AG20443 (cell line): ENCODE results near the gene C6orf118.

Source experiments
- DNase-seq: peaks from one replicate; pipeline ENCODE4 v3.0.0; 2012; ENCODE audit warnings: low spot score, mixed read lengths

C6orf118 gene

DNA sequence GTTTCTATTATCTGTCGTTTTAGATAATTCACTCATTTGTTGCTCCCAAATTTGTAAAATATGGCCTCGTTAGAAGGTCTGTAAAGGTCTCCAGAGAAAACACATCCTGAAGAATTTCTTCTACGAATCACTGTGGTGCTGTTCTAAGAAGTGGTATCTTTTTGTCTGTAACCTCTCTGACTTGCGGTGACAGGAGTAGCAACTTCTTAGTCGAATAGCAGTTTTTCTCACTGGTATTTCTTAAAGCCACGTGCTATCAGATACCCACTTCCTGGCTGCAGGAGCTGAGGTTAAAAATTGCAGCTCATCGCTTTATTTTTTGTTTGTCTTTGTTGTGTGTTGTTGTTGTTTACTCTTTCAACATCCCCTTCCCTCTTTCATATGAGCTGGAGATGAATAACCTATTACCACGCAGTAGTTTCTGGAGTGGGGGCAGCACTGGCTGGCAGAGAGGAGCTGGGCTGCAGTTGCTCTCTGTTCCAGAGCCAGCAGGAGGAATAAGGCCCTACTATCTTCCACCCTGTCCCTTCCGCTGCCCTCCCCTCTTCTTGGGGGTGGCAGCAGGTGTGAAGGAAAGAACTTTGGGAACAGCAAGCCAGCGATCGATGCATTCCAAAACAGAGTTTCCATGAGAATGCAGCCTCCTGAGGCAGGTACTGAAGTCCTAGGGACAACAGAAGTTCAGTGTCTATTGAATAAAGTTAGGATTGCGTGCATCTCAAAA is 64.7 kb downstream of the C6orf118 start:
- DNase-seq, result no peak

DNA sequence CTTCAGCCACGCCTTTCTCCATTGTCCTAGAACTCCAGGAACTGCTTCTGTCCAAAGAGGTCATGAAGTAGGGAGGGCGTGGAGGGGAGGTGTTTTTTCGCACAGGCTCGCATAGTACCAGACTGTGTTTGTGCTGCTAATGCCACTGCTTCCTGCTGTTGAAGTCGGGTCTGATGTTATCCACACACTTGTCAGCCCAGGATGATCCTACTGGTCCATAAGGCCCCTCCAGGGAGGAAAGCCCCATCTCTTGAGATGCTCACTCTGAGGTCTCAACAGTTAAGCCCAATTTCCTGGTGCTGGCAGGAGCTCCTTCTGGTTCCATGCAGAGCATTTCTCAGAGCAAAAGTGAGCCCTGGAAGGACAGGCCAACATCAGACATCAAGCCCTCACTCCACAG is 65.6 kb downstream of the C6orf118 start:
- no peak for DNase-seq

DNA sequence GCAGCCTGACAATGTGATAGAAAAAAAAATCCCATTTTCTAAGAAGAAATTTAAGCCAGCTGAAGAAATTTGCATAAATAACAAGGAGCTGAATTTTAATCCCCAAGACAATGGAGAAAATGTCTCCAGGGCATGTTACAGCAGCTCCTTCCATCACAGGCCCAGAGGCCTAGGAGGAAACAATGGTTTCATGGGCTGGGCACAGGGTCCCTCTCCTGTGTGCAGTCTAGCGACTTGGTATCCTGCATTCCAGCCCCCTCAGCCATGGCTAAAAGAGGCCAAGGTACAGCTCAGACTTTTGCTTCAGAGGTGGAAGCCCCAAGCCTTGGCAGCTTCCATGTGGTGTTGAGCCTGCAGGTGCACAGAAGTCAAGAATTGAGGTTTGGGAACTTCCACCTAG is 73.1 kb downstream of the C6orf118 start:
- DNase-seq, result no peak

DNA sequence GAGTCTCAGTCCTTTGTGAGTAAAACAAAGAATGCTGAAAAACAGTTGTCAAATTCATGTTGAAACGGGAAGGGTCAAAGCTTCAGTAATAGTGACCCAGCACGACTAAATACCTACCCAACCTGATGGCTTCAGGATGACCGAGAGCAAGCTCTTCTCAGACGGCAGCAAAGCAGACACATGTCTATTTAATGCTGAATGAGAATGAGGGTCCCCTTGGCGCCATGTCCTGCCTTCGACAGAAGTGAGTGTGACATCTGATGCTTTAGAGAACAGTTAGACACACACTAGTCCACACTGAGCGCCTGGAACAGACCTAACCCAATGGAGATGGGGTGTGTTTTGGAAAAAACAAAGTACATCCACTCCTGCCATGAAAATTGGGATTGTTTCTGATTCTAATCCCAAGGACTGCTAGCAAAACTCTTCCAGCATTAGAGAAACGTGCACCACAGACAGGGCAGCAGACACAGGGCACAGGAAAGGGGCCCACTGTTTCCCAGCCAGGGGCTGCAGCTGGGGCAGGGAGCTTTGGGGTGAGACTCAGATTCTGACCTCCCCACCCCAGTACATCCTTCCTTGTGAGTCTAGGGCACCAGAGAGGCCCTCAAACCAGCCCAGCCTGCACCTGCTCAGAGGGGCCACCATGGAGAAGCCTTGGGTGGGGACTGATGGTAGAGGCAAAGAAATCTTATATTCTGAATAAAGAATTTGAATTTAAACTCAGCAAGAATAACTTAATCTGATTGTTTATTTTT is 76.5 kb downstream of the C6orf118 start:
- no peak for DNase-seq

DNA sequence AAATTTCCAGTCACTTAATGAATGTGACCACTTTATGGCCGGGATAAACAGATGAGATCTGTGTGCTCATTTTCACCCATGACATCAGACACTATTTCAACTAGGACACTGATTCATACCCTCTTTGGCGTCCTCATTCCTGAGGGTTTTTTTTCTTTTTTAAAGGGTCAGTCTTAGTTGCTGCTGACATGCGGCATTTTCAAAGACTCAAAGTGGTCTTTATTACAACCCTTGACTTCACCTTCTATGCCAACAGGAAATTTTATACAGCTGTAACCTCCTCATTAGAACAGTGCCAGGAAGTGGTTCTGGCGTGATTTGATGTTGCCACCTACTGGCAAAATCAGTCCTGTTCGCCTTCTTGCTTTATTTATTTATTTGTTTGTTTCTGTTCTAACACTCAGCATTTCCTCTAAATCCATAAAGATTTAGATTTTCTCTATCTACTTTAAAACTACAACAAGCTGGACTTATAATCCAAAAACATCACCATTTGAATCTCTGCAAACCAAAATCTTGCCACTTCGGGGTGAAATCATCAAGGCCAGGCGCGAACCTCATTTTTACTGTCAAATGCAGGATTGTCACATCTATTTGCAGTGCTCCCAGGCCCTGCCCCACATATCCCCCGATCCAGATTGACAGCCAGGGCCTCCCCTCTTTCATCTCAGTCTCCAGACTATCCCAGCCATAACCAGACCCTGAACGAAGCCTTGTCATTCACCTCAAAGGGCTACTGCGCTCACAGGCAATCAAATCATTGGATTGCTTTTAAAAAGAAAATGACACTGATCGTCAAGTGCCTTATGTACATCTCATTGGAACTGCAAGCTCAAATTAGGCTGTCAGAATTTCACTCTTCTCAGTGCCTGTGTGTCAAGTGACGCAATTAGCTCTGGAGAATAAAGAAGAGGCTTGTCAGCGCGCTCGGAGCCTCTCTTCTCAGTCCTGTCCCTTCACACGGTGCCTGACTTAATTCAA is 77.5 kb downstream of the C6orf118 start:
- peak; percentile 24 for DNase-seq

DNA sequence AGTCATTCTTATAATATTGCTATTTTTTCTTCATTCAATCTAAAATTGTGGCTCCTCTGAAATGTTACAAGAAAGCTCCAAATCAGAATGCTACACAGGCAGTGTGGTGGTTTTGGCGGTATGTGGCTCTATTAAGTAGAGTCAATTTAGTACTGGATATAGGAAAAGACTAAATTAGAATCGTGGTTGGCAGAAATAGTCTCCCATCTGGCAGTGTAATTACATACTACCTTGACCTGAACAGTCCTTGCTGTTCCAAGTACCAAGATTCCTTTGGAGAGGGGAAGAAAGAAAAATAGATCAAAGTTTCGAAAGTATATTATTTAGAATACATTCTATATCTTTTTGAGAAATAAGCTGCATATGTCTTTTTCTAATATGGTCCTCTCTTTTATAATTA is 78.2 kb downstream of the C6orf118 start:
- DNase-seq, result no peak
